HepG2 (cell line): ENCODE measurements around the gene GLUD1. TPM values are rescaled to one million over a fixed set of nuclear protein-coding genes. Genes with fewer than 3 reads are reported as not detected.
A peak's percentile ranks its signal among the peaks of the same experiment; 100 is the strongest.

Experiments used
- AKAP8 ChIP-seq: sonication (generic); formaldehyde crosslinking; IDR thresholded peaks from 2 replicates; pipeline ENCODE4 v1.5.1; 2020; ENCODE audit warnings: mild to moderate bottlenecking, missing genetic modification reagents
- ATF5 ChIP-seq: sonication (generic); formaldehyde crosslinking; IDR thresholded peaks from 2 replicates; pipeline ENCODE4 v1.4.0; 2020; ENCODE audit warnings: mild to moderate bottlenecking, low read depth, missing genetic modification reagents
- GATA4 ChIP-seq: sonication (generic); IDR thresholded peaks from 2 replicates; pipeline ENCODE4 v1.6.1; 2016; ENCODE audit warnings: antibody characterized with exemption, low read depth, borderline replicate concordance
- HDAC6 ChIP-seq: fragments of 200-600 bp; sonication (generic); IDR thresholded peaks from 2 replicates; pipeline ENCODE4 v1.7.0; 2017; ENCODE audit warnings: mild to moderate bottlenecking, antibody characterized with exemption, low read length, low read depth
- KDM5A ChIP-seq: fragments of 200-600 bp; sonication (generic); IDR thresholded peaks from 2 replicates; pipeline ENCODE4 v1.7.0; 2018; ENCODE audit warnings: antibody characterized with exemption, mild to moderate bottlenecking, low read length, borderline replicate concordance
- KMT2B ChIP-seq: IDR thresholded peaks from 2 replicates; pipeline ENCODE4 v1.6.1; 2016; ENCODE audit warnings: missing genetic modification reagents, missing compliant biosample characterization
- MAFF ChIP-seq: IDR thresholded peaks from 2 replicates; pipeline ENCODE4 v1.6.1; 2011; ENCODE audit warnings: low read depth, low read length, improper control_type of control experiment
- ONECUT2 ChIP-seq: sonication (generic); formaldehyde crosslinking; IDR thresholded peaks from 2 replicates; pipeline ENCODE4 v1.4.0; 2020; ENCODE audit warnings: missing genetic modification reagents
- PAF1 ChIP-seq: IDR thresholded peaks from 2 replicates; pipeline ENCODE4 v1.6.1; 2016; ENCODE audit warnings: missing genetic modification reagents, missing compliant biosample characterization
- RNF219 ChIP-seq: sonication (generic); formaldehyde crosslinking; IDR thresholded peaks from 2 replicates; pipeline ENCODE4 v1.5.0; 2020; ENCODE audit warnings: mild to moderate bottlenecking, missing genetic modification reagents
- SNRNP70 ChIP-seq: fragments of 200-400 bp; formaldehyde crosslinking; IDR thresholded peaks from 2 replicates; pipeline ENCODE4 v1.6.1; 2017; ENCODE audit warnings: mild to moderate bottlenecking, low read depth, low read length, moderate library complexity
- TARDBP ChIP-seq: sonication (generic); formaldehyde crosslinking; IDR thresholded peaks from 2 replicates; pipeline ENCODE4 v1.8.0; 2022; ENCODE audit warnings: mild to moderate bottlenecking, missing genetic modification reagents
- THYN1 ChIP-seq: sonication (generic); formaldehyde crosslinking; IDR thresholded peaks from 2 replicates; pipeline ENCODE4 v1.8.1; 2023; ENCODE audit warnings: low read depth, mild to moderate bottlenecking, moderate library complexity, missing genetic modification reagents, borderline replicate concordance
- ZBTB14 ChIP-seq: sonication (generic); formaldehyde crosslinking; IDR thresholded peaks from 2 replicates; pipeline ENCODE4 v1.4.0; 2020; ENCODE audit warnings: missing genetic modification reagents
- ZNF318 ChIP-seq: sonication (generic); formaldehyde crosslinking; IDR thresholded peaks from 2 replicates; pipeline ENCODE4 v1.4.0; 2020; ENCODE audit warnings: mild to moderate bottlenecking, missing genetic modification reagents
- ZNF572 ChIP-seq: sonication (generic); formaldehyde crosslinking; IDR thresholded peaks from 2 replicates; pipeline ENCODE4 v1.5.1; 2020; ENCODE audit warnings: mild to moderate bottlenecking, missing genetic modification reagents
- polyA plus RNA-seq, 8 experiments: library from polyadenylated mRNA; depleted of rRNA in 3 of 8; stranded (reverse) in 7 of 8; unstranded in 1 of 8; fragments of >200 nt; fragmentation: Illumina TruSeq in 4 of 8; extraction: Trizol in 4 of 8; gene quantifications; 2 replicates each; pipeline versions ENCODE4 v1.2.1 to v1.2.3, GENCODE V29; 2011 to 2016; ENCODE audit warnings: low read depth in 4 of 8, missing spikeins in 1 of 8, mixed read lengths in 1 of 8; ENCODE audit not compliant: insufficient read depth in 1 of 8
- total RNA-seq, 5 experiments: library from RNA; depleted of rRNA; stranded (reverse); fragments of >200 nt; fragmentation: Illumina TruSeq; extraction: Trizol; gene quantifications; 2 replicates each; pipeline ENCODE4 v1.2.3, GENCODE V29; 2016; ENCODE audit warnings: low read depth in 1 of 5

The GLUD1 gene
- total and polyA plus RNA-seq, 2 of the 13 experiments (the other 11 are each of a cell fraction or from before 2014, with no cell fraction given), result 301 to 798 TPM

GRCh38 chr10:87093632-87094372 is 841 bp downstream of the GLUD1 start (continued):
- peak; percentile 68; the same call in 1 of the 2 replicates for TF ChIP-seq KDM5A
- TF ChIP-seq PAF1 (CRISPR knock-in tag), result no peak
- TF ChIP-seq ONECUT2, result no peak
- no peak for TF ChIP-seq ZNF318 (CRISPR knock-in tag)
- no peak for TF ChIP-seq SNRNP70
- 0 out of 2 replicates have a peak, but pooled peaks have one; percentile 4 for TF ChIP-seq TARDBP (CRISPR knock-in tag)
- no peak for TF ChIP-seq RNF219 (CRISPR knock-in tag)
- no peak for TF ChIP-seq ZBTB14
- no peak for TF ChIP-seq THYN1 (CRISPR knock-in tag)
- TF ChIP-seq ZNF572, result no peak
- TF ChIP-seq AKAP8, result no peak
- peak; percentile 70 for TF ChIP-seq MAFF
- no peak for TF ChIP-seq KMT2B (CRISPR knock-in tag)
- TF ChIP-seq ATF5 (CRISPR knock-in tag), result no peak
- TF ChIP-seq GATA4, result no peak
- TF ChIP-seq HDAC6, result no peak
